ENCODE measurements around the gene OSBPL10.

Gene OSBPL10

GRCh38 chr3:31721676-31722075 is 259.4 kb downstream of the OSBPL10 start (continued):
- TF ChIP-seq ZNF8 (CRISPR knock-in tag; IDR thresholded peaks at IDR 0.05), result no peak

- no peak for TF ChIP-seq ZC3H10 (CRISPR knock-in tag; IDR thresholded peaks at IDR 0.05)
- TF ChIP-seq ZNF8 (CRISPR knock-in tag; IDR thresholded peaks at IDR 0.05), result no peak
- TF ChIP-seq GLIS3 (CRISPR knock-in tag; IDR thresholded peaks at IDR 0.05), result no peak
- no peak for TF ChIP-seq TOX (CRISPR knock-in tag; IDR thresholded peaks at IDR 0.05; ENCODE audit: borderline replicate concordance)
- no peak for TF ChIP-seq CREB5 (CRISPR knock-in tag; IDR thresholded peaks at IDR 0.05; ENCODE audit: low read depth)
- TF ChIP-seq BACH2 (CRISPR knock-in tag; IDR thresholded peaks at IDR 0.05; ENCODE audit: borderline replicate concordance), result no peak
- TF ChIP-seq ZFP30 (CRISPR knock-in tag; IDR thresholded peaks at IDR 0.05), result no peak
- no peak for TF ChIP-seq ISL1 (CRISPR knock-in tag; IDR thresholded peaks at IDR 0.05)
- no peak for TF ChIP-seq OSR1 (CRISPR knock-in tag; IDR thresholded peaks at IDR 0.05)
- TF ChIP-seq PPARA (CRISPR knock-in tag; IDR thresholded peaks at IDR 0.05; ENCODE audit: borderline replicate concordance), result no peak
- no peak for TF ChIP-seq CSRNP3 (CRISPR knock-in tag; IDR thresholded peaks at IDR 0.05)
- TF ChIP-seq ZNF70 (CRISPR knock-in tag; IDR thresholded peaks at IDR 0.05), result no peak
- TF ChIP-seq ESRRG (CRISPR knock-in tag; IDR thresholded peaks at IDR 0.05), result no peak
- TF ChIP-seq CSDC2 (CRISPR knock-in tag; IDR thresholded peaks at IDR 0.05), result no peak
- TF ChIP-seq SNAI2 (CRISPR knock-in tag; IDR thresholded peaks at IDR 0.05), result no peak
- ATAC-seq, result no peak
Observed at GRCh38 chr3:31714495-31715280, 266.4 kb downstream of the OSBPL10 start.

- no peak for ATAC-seq
- no peak for TF ChIP-seq PATZ1 (CRISPR knock-in tag; IDR thresholded peaks at IDR 0.05; ENCODE audit: borderline replicate concordance)
- TF ChIP-seq ZC3H10 (CRISPR knock-in tag; IDR thresholded peaks at IDR 0.05), result no peak
- TF ChIP-seq BACH2 (CRISPR knock-in tag; IDR thresholded peaks at IDR 0.05; ENCODE audit: borderline replicate concordance), result no peak
- TF ChIP-seq ZNF8 (CRISPR knock-in tag; IDR thresholded peaks at IDR 0.05), result no peak
- TF ChIP-seq SNAI2 (CRISPR knock-in tag; IDR thresholded peaks at IDR 0.05), result no peak
- no peak for TF ChIP-seq CSDC2 (CRISPR knock-in tag; IDR thresholded peaks at IDR 0.05)
- TF ChIP-seq TSHZ2 (CRISPR knock-in tag; IDR thresholded peaks at IDR 0.05), result no peak
- TF ChIP-seq POU6F1 (CRISPR knock-in tag; IDR thresholded peaks at IDR 0.05; ENCODE audit: borderline replicate concordance, low read depth), result no peak
- TF ChIP-seq RARB (CRISPR knock-in tag; IDR thresholded peaks at IDR 0.05), result no peak
Observed at GRCh38 chr3:31713816-31714215, 267.2 kb downstream of the OSBPL10 start.

All from SK-N-SH treated with all-trans-retinoic acid at 6 μM for 48 hours (cell line).